K562 (cell line): ENCODE measurements around the gene SH3BGR. TPM values are rescaled to one million over a fixed set of nuclear protein-coding genes. Genes with fewer than 3 reads are reported as not detected.
A peak's percentile ranks its signal among the peaks of the same experiment; 100 is the strongest.

Experiments used
- CTBP1 ChIP-seq: fragments of 450-650 bp; IDR thresholded peaks from 2 replicates; pipeline ENCODE4 v1.6.1; 2016; ENCODE audit warnings: borderline replicate concordance
- JUND ChIP-seq, 2 experiments: IDR thresholded peaks; 2 replicates in 1 of 2; 3 replicates in 1 of 2; pipeline ENCODE4 v1.6.1; 2011; ENCODE audit warnings: borderline replicate concordance in 2 of 2, low read depth in 2 of 2, low read length in 2 of 2, improper control_type of control experiment in 1 of 2, missing biosample characterization in 1 of 2, missing genetic modification characterization in 1 of 2, missing genetic modification reagents in 1 of 2
- MTA1 ChIP-seq: fragments of 450-650 bp; IDR thresholded peaks from 2 replicates; pipeline ENCODE4 v1.6.1; 2017; ENCODE audit warnings: borderline replicate concordance
- RAD21 ChIP-seq, 2 experiments: fragments of 250-450 bp in 1 of 2; fragments of 450-650 bp in 1 of 2; sonication (Bioruptor Pico) in 1 of 2; formaldehyde crosslinking in 1 of 2; IDR thresholded peaks in 1 of 2; conservative IDR thresholded peaks in 1 of 2; 2 replicates each; pipeline versions ENCODE4 v1.4.0 to v1.8.0; 2020 to 2022; ENCODE audit warnings: mild to moderate bottlenecking in 2 of 2, moderate library complexity in 1 of 2
- SMARCA4 ChIP-seq: fragments of 450-650 bp; IDR thresholded peaks from 2 replicates; pipeline ENCODE4 v1.6.1; 2016
- SMARCC2 ChIP-seq: fragments of 450-650 bp; IDR thresholded peaks from 2 replicates; pipeline ENCODE4 v1.6.1; 2017; ENCODE audit warnings: antibody characterized with exemption, moderate library complexity, mild to moderate bottlenecking, low read depth
- SOX6 ChIP-seq: fragments of 450-650 bp; IDR thresholded peaks from 2 replicates; pipeline ENCODE4 v1.6.1; 2014; ENCODE audit warnings: mild to moderate bottlenecking
- STAT6 ChIP-seq: sonication (generic); formaldehyde crosslinking; IDR thresholded peaks from 2 replicates; pipeline ENCODE4 v1.8.1; 2023; ENCODE audit warnings: mild to moderate bottlenecking, missing genetic modification reagents
- TCF3 ChIP-seq: sonication (generic); formaldehyde crosslinking; IDR thresholded peaks from 2 replicates; pipeline ENCODE4 v1.4.0; 2020; ENCODE audit warnings: mild to moderate bottlenecking, missing genetic modification reagents
- TRIM24 ChIP-seq, 2 experiments: fragments of 450-650 bp; IDR thresholded peaks; 2 replicates each; pipeline ENCODE4 v1.6.1; 2016
- ZKSCAN1 ChIP-seq: fragments of 150-350 bp; IDR thresholded peaks from 2 replicates; pipeline ENCODE4 v1.6.1; 2016; ENCODE audit warnings: low read depth, low read length
- ZNF274 ChIP-seq: IDR thresholded peaks from 2 replicates; pipeline ENCODE4 v1.6.1; 2011; ENCODE audit warnings: low read depth, mild to moderate bottlenecking, low read length, moderate library complexity, borderline replicate concordance
- polyA plus RNA-seq, 8 experiments: library from polyadenylated mRNA; depleted of rRNA in 4 of 8; stranded (reverse) in 5 of 8; unstranded in 3 of 8; fragments of >200 nt; fragmentation: Nextera tagmentation in 2 of 8; fragmentation: Illumina TruSeq in 1 of 8; extraction: Ambion mirVana in 2 of 8; extraction: Trizol in 1 of 8; gene quantifications; 2 replicates each; pipeline versions ENCODE4 v1.2.1 to v1.2.3, GENCODE V29; 2011 to 2014; ENCODE audit warnings: inconsistent platforms in 1 of 8, missing spikeins in 1 of 8
- total RNA-seq, 7 experiments: library from RNA; depleted of rRNA in 6 of 7; stranded (reverse); fragments of >200 nt in 6 of 7; fragmentation: Illumina TruSeq in 2 of 7; extraction: Trizol in 2 of 7; gene quantifications; 2 replicates each; pipeline versions ENCODE4 v1.2.1 to v1.2.3, GENCODE V29; 2011 to 2021; ENCODE audit warnings: low replicate concordance in 1 of 7

SH3BGR gene
- total and polyA plus RNA-seq, 9 of the 15 experiments (the other 6 are each of a cell fraction or from before 2014, with no cell fraction given) = 6.6 to 42.9 (median 25.6) TPM

DNA sequence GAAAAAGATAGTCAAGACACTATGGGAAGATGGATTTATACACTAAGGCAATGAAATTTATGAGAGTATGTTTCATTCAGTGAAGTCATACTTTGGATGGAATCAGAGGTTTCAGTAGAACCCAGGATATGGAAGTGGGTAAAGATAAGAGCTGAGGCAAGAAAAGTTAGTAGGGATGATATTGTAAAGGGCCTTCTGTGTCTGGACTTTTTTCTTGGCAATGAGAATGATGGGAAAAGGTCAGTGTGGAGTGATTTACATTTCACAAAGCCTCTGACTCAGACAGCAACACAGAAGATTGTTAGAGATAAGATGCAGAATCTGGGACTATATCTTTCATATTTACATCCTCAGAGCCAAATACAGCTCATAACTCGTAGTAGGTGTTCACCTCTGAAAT, 32.1 kb downstream of the SH3BGR start (continued):
- no peak for TF ChIP-seq STAT6 (CRISPR knock-in tag)
- TF ChIP-seq TRIM24 (IDR thresholded peaks at IDR 0.05) = peak in 1 of 2 experiments; percentile 40; a peak in 1 of 4 replicates
- peak in 1 of 2 experiments; percentile 5; a peak in 1 of 4 replicates for TF ChIP-seq RAD21 (CRISPR knock-in tag; conservative IDR thresholded peaks at IDR 0.05 in 1 of 2, IDR thresholded peaks at IDR 0.05 in 1 of 2)
- TF ChIP-seq ZNF274 = no peak
- TF ChIP-seq ZKSCAN1 = peak; percentile 47; the same call in 1 of the 2 replicates
- TF ChIP-seq TCF3 (CRISPR knock-in tag) = 0 out of 2 replicates have a peak, but pooled peaks have one; percentile 7
- peak; percentile 30; the same call in 1 of the 2 replicates for TF ChIP-seq MTA1
- peak; percentile 61; the same call in 1 of the 2 replicates for TF ChIP-seq SMARCC2
- peak; percentile 54; the same call in 1 of the 2 replicates for TF ChIP-seq SOX6
- TF ChIP-seq JUND (IDR thresholded peaks at IDR 0.05; ENCODE audit: borderline replicate concordance, low read depth, low read length) = peak; percentile 84
- peak; percentile 87; the same call in 2 of the 3 replicates for TF ChIP-seq JUND (tag; IDR thresholded peaks at IDR 0.05; ENCODE audit: borderline replicate concordance, low read depth, low read length)
- TF ChIP-seq CTBP1 = peak; percentile 67
- peak; percentile 75; the same call in 1 of the 2 replicates for TF ChIP-seq SMARCA4
